Sigmoid colon (tissue), 7 donors: Measurements from ENCODE around the gene SHANK1. TPM values are rescaled to one million over a fixed set of nuclear protein-coding genes. Genes with fewer than 3 reads are reported as not detected.
A peak's percentile ranks its signal among the peaks of the same experiment; 100 is the strongest.
"Not testable (repeated sequence)": the region's sequence is repeated elsewhere in the genome, so short reads cannot be mapped to it uniquely, and the experiment has no call there.

ENCODE experiments used
- DNase-seq: peaks from one replicate; pipeline ENCODE4 v3.0.0-alpha.2; 2019
- H3K27ac ChIP-seq, 4 donors: fragments of 200-600 bp; sonication (generic); one replicate each; pipeline ENCODE4 v1.5.1; 2016 to 2019; ENCODE audit warnings: mild to moderate bottlenecking in 1 of 4
- H3K27me3 ChIP-seq, 3 donors: fragments of 200-600 bp; sonication (generic); one replicate each; pipeline ENCODE4 v1.5.1; 2019; ENCODE audit warnings: mild to moderate bottlenecking in 1 of 3
- H3K36me3 ChIP-seq, 4 donors: fragments of 200-600 bp; sonication (generic); one replicate each; pipeline ENCODE4 v1.5.1; 2016 to 2019
- H3K4me1 ChIP-seq, 4 donors: fragments of 200-600 bp; sonication (generic); one replicate each; pipeline ENCODE4 v1.5.1; 2017 to 2019
- H3K4me3 ChIP-seq, 4 donors: fragments of 200-600 bp; sonication (generic); one replicate each; pipeline ENCODE4 v1.5.1; 2017 to 2019; ENCODE audit warnings: mild to moderate bottlenecking in 2 of 4, moderate library complexity in 1 of 4
- H3K9me3 ChIP-seq, 4 donors: fragments of 200-600 bp in 3 of 4; sonication (generic) in 3 of 4; one replicate each; pipeline versions ENCODE4 v1.5.1 to v1.6.1; 2013 to 2019
- CTCF ChIP-seq, 4 experiments: fragments of 450-650 bp in 3 of 4; fragments of 200-600 bp in 1 of 4; IDR thresholded peaks; one replicate each; pipeline ENCODE4 v1.5.1; 2016 to 2019; ENCODE audit warnings: antibody characterized with exemption in 4 of 4, mild to moderate bottlenecking in 3 of 4, moderate library complexity in 2 of 4
- EP300 ChIP-seq, 4 donors: sonication (generic); formaldehyde crosslinking; IDR thresholded peaks; one replicate each; pipeline ENCODE4 v1.6.1; 2017; ENCODE audit warnings: antibody characterized with exemption in 4 of 4
- POLR2A ChIP-seq, 2 donors: fragments of 450-650 bp; IDR thresholded peaks; one replicate each; pipeline ENCODE4 v1.6.1; 2016; ENCODE audit warnings: antibody characterized with exemption in 2 of 2, mild to moderate bottlenecking in 2 of 2, moderate library complexity in 2 of 2
- POLR2AphosphoS5 ChIP-seq, 4 donors: sonication (generic); formaldehyde crosslinking; IDR thresholded peaks; one replicate each; pipeline ENCODE4 v1.6.1; 2017; ENCODE audit warnings: antibody characterized with exemption in 4 of 4
- WGBS, 2 donors: extraction: QIAGEN DNeasy Blood & Tissue Kit; methylation state at CpG; one replicate each; pipeline ENCODE4 v1.1.7; 2013; 5-methylcytosine and 5-hydroxymethylcytosine counted together
- intact Hi-C: fragments of 100-400 bp; cut with DNase I; formaldehyde crosslinking; loops from one replicate; pipeline ENCODE4 v1.15.1; 2023
- polyA plus RNA-seq, 3 donors: library from polyadenylated mRNA; stranded (reverse); fragments of 200-250 nt; gene quantifications; one replicate each; pipeline ENCODE4 v1.2.3, GENCODE V29; 2013
- total RNA-seq, 4 donors: library from RNA; depleted of rRNA; stranded (reverse); fragments of >200 nt; gene quantifications; one replicate each; pipeline ENCODE4 v1.1.0, GENCODE V29; 2016
- donor health status: healthy with polysubstance abuse.
- donor health status: Bipolar disorder and iron deficiency.
- donor health status: healthy.

Gene SHANK1
- 1 to 10 TPM in 2 of 4 donors, under 1 TPM in 2; under 0.01 to 1.2 (median 0.54) TPM for total RNA-seq
- under 1 TPM in 1 of 3 donors, not detected in 2; 0.19 TPM for polyA plus RNA-seq

- Histone ChIP-seq H3K36me3 (no peaks in the 10 kb centered on the region), H3K4me3 (peak within 1 kb of the TSS in 3 of 4 donors; percentile 25 to 43 (median 41)), H3K9me3 (no peaks in the 10 kb centered on the region), H3K27ac (no peak within 1 kb of the TSS), H3K4me1 (peaks cover 0 to 26% (median 25%) of the 10 kb centered on the region in 4 donors), H3K27me3 (peaks cover 24 to 86% (median 66%) of the 10 kb centered on the region in 3 donors)
- intact Hi-C loops = no loop called here
- TF ChIP-seq POLR2AphosphoS5 (IDR thresholded peaks at IDR 0.05) (no peak), EP300 (IDR thresholded peaks at IDR 0.05) (no peak), CTCF (IDR thresholded peaks at IDR 0.05) (no peak), POLR2A (IDR thresholded peaks at IDR 0.05) (no peak)
- DNase-seq = no peak
- 4 to 11% methylated on average over 40 to 46 of the region's 47 CpGs for WGBS, 2 donors
Measured at GRCh38 chr19:50719566-50719965, at the start of gene SHANK1. Gene SHANK1 (minus strand): TSS chr19:50719802. CDS start chr19:50716919, 2,883 bp downstream.

- no peaks in the 10 kb centered on the region for H3K36me3 ChIP-seq
- intact Hi-C loops = no loop called here
- 58 to 64% methylated on average over 5 of the region's 5 CpGs for WGBS, 2 donors
- H3K27ac ChIP-seq = no peak overlapping the region
- H3K27me3 ChIP-seq = peaks cover 0 to 39% (median 0%) of the 10 kb centered on the region in 3 donors
- H3K4me1 ChIP-seq = no peaks in the 10 kb centered on the region
- no peak for TF ChIP-seq EP300 (IDR thresholded peaks at IDR 0.05)
- no peak for TF ChIP-seq POLR2A (IDR thresholded peaks at IDR 0.05)
- TF ChIP-seq POLR2AphosphoS5 (IDR thresholded peaks at IDR 0.05) = no peak
- no peak for TF ChIP-seq CTCF (IDR thresholded peaks at IDR 0.05)
- no peak overlapping the region for H3K4me3 ChIP-seq
- no peaks in the 10 kb centered on the region for H3K9me3 ChIP-seq
- no peak for DNase-seq
Measured at GRCh38 chr19:50768277-50768676, 48.7 kb upstream of the SHANK1 start.

GRCh38 chr19:50767263-50767662 lies 47.7 kb upstream of the SHANK1 start:
- H3K27ac ChIP-seq, DNase-seq, H3K4me1 ChIP-seq, H3K9me3 ChIP-seq, intact Hi-C loops, H3K4me3 ChIP-seq, H3K36me3 ChIP-seq: not testable (repeated sequence)
- peaks cover 0 to 29% (median 0%) of the 10 kb centered on the region in 3 donors for H3K27me3 ChIP-seq
- 34 to 47% methylated on average over 5 of the region's 5 CpGs for WGBS, 2 donors

GRCh38 chr19:50766746-50767145 lies 47.1 kb upstream of the SHANK1 start:
- H3K4me3 ChIP-seq, H3K9me3 ChIP-seq, intact Hi-C loops, H3K4me1 ChIP-seq, H3K36me3 ChIP-seq, H3K27ac ChIP-seq, DNase-seq: not testable (repeated sequence)
- 77% methylated on average over 12 of the region's 12 CpGs for WGBS, 2 donors
- peaks cover 0 to 24% (median 0%) of the 10 kb centered on the region in 3 donors for H3K27me3 ChIP-seq

GRCh38 chr19:50764409-50764808 lies 44.8 kb upstream of the SHANK1 start:
- Histone ChIP-seq H3K27ac (no peak overlapping the region), H3K9me3 (no peaks in the 10 kb centered on the region), H3K27me3 (peaks cover 0 to 24% (median 0%) of the 10 kb centered on the region in 3 donors), H3K4me1 (no peaks in the 10 kb centered on the region), H3K4me3 (no peak overlapping the region), H3K36me3 (no peaks in the 10 kb centered on the region)
- TF ChIP-seq POLR2A (IDR thresholded peaks at IDR 0.05) (no peak), CTCF (IDR thresholded peaks at IDR 0.05) (no peak), EP300 (IDR thresholded peaks at IDR 0.05) (no peak), POLR2AphosphoS5 (IDR thresholded peaks at IDR 0.05) (no peak)
- intact Hi-C loops = no loop called here
- no peak for DNase-seq
- WGBS, 2 donors = 74 to 78% methylated on average over 7 of the region's 7 CpGs

- H3K36me3 ChIP-seq, H3K27ac ChIP-seq, intact Hi-C loops, H3K4me1 ChIP-seq, DNase-seq, H3K4me3 ChIP-seq, H3K9me3 ChIP-seq: not testable (repeated sequence)
- WGBS, 2 donors = 64 to 82% methylated on average over 11 to 13 of the region's 13 CpGs
- H3K27me3 ChIP-seq = peaks cover 0 to 24% (median 0%) of the 10 kb centered on the region in 3 donors
Measured at GRCh38 chr19:50763521-50763920, 43.9 kb upstream of the SHANK1 start.

- H3K36me3 ChIP-seq, H3K9me3 ChIP-seq, H3K4me3 ChIP-seq, DNase-seq, H3K27ac ChIP-seq, H3K4me1 ChIP-seq, intact Hi-C loops: not testable (repeated sequence)
- 52 to 54% methylated on average over 3 of the region's 3 CpGs for WGBS, 2 donors
- H3K27me3 ChIP-seq = peaks cover 0 to 27% (median 0%) of the 10 kb centered on the region in 3 donors
Measured at GRCh38 chr19:50761501-50761900, 41.9 kb upstream of the SHANK1 start.
